NCI-H1417 treated with DMSO at 0.1 percent for 48 hours (cell line): Measurements from ENCODE around the gene ST6GALNAC5.

Experiments
- DNase-seq: peaks from one replicate; lab custom pipeline; 2025; lab: John Stamatoyannopoulos, UW

ST6GALNAC5 gene

GRCh38 chr1:77014073-77014788 is 147.0 kb downstream of the ST6GALNAC5 start:
- DNase-seq = no peak

- no peak for DNase-seq
These were observed 148.6 kb downstream of the ST6GALNAC5 start for GRCh38 chr1:77015748-77016341.

GRCh38 chr1:77016386-77016985 is 149.2 kb downstream of the ST6GALNAC5 start:
- DNase-seq = no peak

DNA sequence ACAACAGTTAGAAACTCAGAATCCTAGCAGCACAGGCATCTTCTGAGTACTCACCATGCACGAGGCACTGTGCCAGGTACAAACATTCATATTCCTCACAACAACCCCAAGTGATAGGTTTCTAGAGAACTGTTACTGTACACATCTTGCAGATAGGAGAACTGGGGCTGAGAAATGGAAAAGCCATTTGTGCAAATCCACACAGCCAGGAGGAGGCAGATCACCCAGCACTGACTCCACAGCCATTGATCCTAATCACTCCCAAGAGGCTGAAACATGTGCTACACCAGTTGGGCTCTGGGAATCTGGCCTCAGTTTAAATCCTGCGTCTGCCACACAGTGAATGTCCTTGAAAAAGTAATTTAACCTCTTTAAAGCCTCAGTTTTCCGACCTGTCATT is 151.0 kb downstream of the ST6GALNAC5 start:
- DNase-seq = no peak

DNA sequence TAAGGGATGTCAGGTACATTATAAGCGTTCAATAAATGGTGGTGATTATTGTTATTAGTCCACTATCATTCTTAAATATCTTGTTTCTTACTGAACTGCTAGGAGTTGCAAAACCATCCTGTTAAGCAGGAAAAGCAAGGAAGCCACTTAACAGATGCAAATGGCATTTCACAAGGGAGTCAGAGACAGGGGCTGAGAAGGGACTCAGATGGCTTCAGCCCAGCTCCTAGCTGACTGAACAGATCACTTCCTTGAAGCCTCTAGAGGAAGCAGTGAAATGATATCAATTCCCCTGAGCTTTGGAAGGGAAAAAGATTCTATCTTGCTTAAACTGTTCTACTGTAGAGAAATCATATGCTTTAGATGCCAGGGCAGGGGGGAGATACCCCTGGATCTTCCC is 151.5 kb downstream of the ST6GALNAC5 start:
- no peak for DNase-seq

DNA sequence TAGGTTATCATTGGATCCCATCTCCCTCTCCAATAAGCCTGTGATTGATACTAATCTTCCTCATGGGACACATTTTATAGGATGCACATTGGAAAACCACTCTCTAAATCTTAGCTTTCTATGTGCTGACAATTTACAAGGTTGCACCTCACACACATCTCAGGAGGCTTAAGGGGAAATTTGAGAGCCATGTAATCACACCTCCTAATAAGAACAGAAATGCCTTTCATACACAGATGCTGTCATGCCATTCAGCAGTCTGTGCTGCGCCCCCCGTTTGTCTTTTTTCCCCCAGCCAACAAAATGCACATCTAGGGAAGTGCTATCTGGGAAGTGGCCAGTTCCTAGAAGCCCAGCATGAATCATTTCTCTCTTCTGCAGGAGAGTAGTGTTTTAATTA is 154.5 kb downstream of the ST6GALNAC5 start:
- DNase-seq = no peak

- no peak for DNase-seq
These were observed 157.2 kb downstream of the ST6GALNAC5 start for GRCh38 chr1:77024500-77024899.

DNA sequence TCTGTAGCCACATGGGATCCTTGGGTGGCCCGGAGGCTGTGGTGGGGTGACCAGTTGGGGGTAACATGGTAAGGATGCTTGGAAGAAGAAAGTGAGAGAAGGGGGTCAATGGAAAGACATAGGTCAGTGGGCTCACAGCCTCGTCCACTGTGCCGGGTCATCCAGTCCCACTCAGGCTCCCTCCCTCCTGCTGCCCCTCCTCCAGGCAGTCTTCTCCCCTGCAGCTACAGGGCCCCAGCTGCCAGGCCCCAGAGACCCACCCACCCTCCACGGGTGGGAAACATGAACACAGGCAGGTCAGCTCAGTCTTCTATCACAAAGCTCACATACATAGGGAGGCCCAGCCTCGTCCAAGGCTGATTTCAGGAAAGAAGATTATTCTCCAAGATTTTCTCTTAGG is 158.3 kb downstream of the ST6GALNAC5 start:
- no peak for DNase-seq

GRCh38 chr1:77026135-77026534 is 158.9 kb downstream of the ST6GALNAC5 start:
- no peak for DNase-seq

DNA sequence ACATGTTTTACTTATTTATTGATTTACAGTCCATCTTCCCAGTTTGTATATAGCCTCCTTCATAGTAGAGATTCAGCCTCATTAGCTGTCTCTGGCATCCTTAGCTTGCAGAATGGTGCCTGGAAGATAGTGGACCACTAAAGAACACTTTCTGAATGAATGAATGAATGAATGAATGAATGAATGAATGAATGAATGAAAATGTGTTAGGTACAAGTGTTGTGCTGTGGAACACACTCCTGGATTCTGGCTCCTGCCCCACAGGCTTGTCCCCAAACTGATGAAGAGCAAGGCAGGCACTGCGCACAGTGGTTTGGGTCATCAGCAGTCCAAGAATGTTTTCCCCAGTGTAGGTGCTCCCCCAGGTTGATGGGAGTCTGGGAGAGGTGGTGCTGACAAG is 159.4 kb downstream of the ST6GALNAC5 start:
- DNase-seq = no peak

- DNase-seq = no peak
These were observed 160.6 kb downstream of the ST6GALNAC5 start for GRCh38 chr1:77027847-77028246.

GRCh38 chr1:77030401-77031105 is 163.3 kb downstream of the ST6GALNAC5 start:
- DNase-seq = no peak

DNA sequence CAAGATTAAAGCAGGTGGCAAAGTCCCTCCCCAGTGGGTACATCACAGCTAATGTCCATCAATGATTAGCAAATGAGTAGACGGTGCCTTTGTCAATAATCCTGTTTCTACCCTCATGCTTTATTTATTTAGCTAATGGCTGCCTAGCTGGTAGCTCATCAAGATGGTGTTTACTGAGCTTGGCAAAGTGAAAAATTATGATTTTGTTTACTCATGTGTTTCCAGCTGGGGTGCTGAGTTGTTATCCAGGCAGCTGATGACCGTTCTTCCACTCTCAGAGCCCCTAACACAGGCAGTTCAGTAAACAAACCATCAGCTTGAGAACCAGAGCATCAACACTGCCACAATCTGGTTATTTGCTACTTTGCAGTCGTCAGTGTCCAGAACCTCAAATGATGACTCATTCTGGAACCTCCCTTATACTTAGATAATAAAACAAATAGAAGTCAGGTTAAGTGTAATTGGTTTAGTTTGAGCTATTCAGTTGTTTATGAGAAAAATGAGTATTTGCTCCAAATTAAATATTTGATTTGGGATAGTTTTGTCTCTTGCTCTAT is 163.9 kb downstream of the ST6GALNAC5 start:
- peak; percentile 95 for DNase-seq

- no peak for DNase-seq
These were observed 169.3 kb downstream of the ST6GALNAC5 start for GRCh38 chr1:77036560-77036959.

DNA sequence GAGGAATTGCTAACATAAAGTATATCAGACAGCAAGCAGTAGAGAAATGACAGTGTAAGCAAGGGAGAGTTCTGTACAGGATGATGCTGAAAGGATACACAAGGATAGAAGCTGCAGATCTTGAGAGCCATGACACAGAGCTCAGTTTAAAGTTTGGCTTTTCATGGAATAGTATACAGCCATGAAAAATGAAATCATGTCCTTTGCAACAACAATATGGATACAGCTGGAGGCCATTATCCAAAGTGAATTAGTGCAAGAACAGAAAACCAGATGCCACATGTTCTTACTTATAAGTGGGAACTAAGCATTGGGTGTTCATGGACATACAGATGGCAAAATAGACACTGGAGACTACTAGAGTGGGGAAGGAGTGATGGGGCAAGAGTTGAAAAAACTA is 169.8 kb downstream of the ST6GALNAC5 start:
- DNase-seq = no peak

DNA sequence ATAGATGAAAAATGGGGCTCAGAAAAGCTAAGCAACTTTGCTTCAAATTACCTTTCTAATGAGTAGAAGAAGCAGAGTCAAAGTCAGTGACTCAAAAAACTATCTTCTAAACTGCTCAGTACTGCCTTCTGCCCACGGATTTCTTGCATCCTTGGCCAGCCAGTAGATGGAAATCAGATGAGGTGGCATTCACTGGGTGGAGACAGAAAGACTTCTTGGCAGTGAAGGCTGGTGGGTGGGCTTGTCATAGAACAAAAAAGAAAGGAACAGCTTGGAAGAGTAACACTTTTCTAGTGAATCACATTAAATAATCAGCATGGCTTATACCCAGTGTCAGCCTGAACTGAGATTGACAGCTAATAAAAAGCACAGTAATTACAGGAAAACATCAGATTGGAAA is 170.7 kb downstream of the ST6GALNAC5 start:
- no peak for DNase-seq

DNA sequence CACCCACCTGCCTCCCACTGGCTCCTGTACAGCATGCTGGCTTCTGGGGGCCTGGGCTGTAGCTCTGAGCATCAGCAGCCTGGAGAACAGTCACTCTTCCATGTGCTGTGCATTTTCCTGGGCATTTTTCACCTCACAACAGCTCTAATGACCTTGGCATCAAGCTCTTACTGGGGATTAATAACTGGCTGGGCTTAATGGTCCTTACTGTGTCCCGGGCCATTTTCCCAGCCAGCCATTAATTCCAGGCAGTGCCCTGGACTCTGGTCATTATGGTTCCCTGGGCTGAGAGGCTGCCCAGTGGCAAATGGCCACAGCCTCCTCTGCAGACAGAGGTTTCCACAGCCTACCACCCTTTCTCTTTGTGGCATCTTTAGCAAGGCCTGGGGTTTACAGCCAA is 171.8 kb downstream of the ST6GALNAC5 start:
- no peak for DNase-seq

DNA sequence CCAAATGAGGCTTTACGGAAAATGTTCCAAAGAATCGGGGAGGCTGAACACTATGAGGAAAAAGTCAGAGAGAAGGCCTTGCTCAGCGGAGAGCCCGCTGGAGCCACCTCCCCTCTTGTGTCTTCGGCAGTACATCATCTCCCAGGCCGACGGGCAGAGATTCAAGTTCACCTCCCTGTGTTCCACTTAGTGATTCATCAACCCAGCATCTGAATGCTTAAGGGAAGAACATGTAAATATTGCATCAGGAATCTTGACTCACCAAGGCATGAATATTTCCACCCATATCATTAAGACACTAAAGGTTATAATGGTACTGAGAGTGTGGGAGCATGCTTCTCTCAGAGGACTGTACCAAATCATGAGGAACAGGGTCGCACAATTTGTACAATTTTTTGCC is 172.5 kb downstream of the ST6GALNAC5 start:
- DNase-seq = no peak

DNA sequence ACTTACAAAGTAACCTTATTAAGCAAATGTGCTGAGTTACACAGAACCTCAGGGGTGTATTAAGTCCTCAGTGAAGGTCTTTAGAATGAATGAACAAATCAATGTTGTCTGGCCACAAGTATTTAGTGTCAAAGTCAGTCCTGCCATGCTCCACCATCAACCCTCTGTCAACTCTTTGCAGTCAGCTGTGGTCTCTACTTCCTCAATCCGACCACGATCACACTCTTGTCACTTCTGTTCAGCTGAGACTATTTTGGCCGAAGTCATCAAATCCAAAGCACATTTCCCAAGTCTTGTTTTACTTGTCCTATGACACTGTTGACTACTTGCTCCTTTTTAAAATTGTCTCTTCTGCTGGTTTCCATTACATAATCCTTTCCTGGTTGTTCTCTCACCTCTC is 173.5 kb downstream of the ST6GALNAC5 start:
- no peak for DNase-seq

- no peak for DNase-seq
These were observed 177.0 kb downstream of the ST6GALNAC5 start for GRCh38 chr1:77044133-77044849.

- no peak for DNase-seq
These were observed 180.3 kb downstream of the ST6GALNAC5 start for GRCh38 chr1:77047575-77047974.
